HCT116 (cell line): ENCODE results near the gene PSTPIP1. TPM values are rescaled to one million over a fixed set of nuclear protein-coding genes. Genes with fewer than 3 reads are reported as not detected.

Source experiments
- ATAC-seq: fragments of 200-7000 bp; cut with Tn5 transposase; 2 replicates; pipeline ENCODE4 v1.9.1; 2020; ENCODE audit warnings: mild to moderate bottlenecking, moderate library complexity
- BruUV-seq: library from RNA; stranded (reverse); fragments of 400-500 nt; replicated peaks from 2 replicates; lab custom pipeline; 2021; lab: Mats Ljungman, UMichigan
- CTCF ChIA-PET: fragments of 300-600 bp; sonication (Branson Sonifier 250); formaldehyde crosslinking; loops from one replicate; lab custom pipeline; 2021; ENCODE audit warnings: antibody characterized with exemption; lab: Charles Lee
- POLR2A ChIA-PET: fragments of 300-600, 350-600 bp; sonication (Branson Sonifier 250); formaldehyde crosslinking; loops from one replicate; lab custom pipeline; 2021; ENCODE audit warnings: antibody characterized with exemption; lab: Charles Lee
- RAD21 ChIA-PET, 2 experiments: fragments of 300-600 bp; sonication (Branson Sonifier 250); formaldehyde crosslinking; loops; one replicate each; lab custom pipeline; 2023; ENCODE audit warnings: low total read pairs in 2 of 2; ENCODE audit not compliant: uncharacterized antibody in 2 of 2, unreplicated experiment in 2 of 2, low non-redundant PET in 1 of 2; lab: Charles Lee
- DNase-seq: peaks from one replicate; pipeline ENCODE4 v3.0.0-alpha.2; 2010; ENCODE audit warnings: low read depth, low spot score
- H2AFZ ChIP-seq: fragments of 200-600 bp; shearing (Covaris generic), sonication (generic); 2 replicates; pipeline ENCODE4 v1.6.1; 2017; ENCODE audit warnings: low read depth, mixed run types, mixed read lengths, antibody characterized with exemption, low read length; ENCODE audit not compliant: poor library complexity, severe bottlenecking
- H3K27ac ChIP-seq: 2 replicates; pipeline ENCODE4 v1.5.1; 2012; ENCODE audit warnings: low read depth, low read length
- H3K27me3 ChIP-seq: fragments of 200-600 bp; sonication (generic); 2 replicates; pipeline ENCODE4 v1.6.1; 2016; ENCODE audit warnings: mixed run types, low read length, mixed read lengths; ENCODE audit not compliant: insufficient read depth
- H3K36me3 ChIP-seq, 2 experiments: fragments of 200-500 bp in 1 of 2; fragments of 200-600 bp in 1 of 2; sonication (Bioruptor generic) in 1 of 2; sonication (generic) in 1 of 2; 2 replicates each; pipeline versions ENCODE4 v1.5.1 to v1.6.1; 2014 to 2016; ENCODE audit warnings: low read length in 2 of 2, inconsistent platforms in 1 of 2, mixed read lengths in 1 of 2, mixed run types in 1 of 2; ENCODE audit not compliant: insufficient read depth in 2 of 2, control insufficient read depth in 1 of 2
- H3K4me1 ChIP-seq, 2 experiments: fragments of 200-600 bp in 1 of 2; sonication (generic) in 1 of 2; 2 replicates each; pipeline versions ENCODE4 v1.5.1 to v1.6.1; 2012 to 2017; ENCODE audit warnings: low read length in 2 of 2, inconsistent platforms in 1 of 2, mild to moderate bottlenecking in 1 of 2, mixed read lengths in 1 of 2, mixed run types in 1 of 2, moderate library complexity in 1 of 2; ENCODE audit not compliant: insufficient read depth in 2 of 2, control insufficient read depth in 1 of 2
- H3K4me2 ChIP-seq: fragments of 200-600 bp; sonication (generic); 2 replicates; pipeline ENCODE4 v1.6.1; 2017; ENCODE audit warnings: mixed run types, low read length, mixed read lengths
- H3K4me3 ChIP-seq, 2 experiments: fragments of 200-600 bp in 1 of 2; sonication (generic) in 1 of 2; replicated peaks in 1 of 2; 2 replicates each; pipeline ENCODE4 v1.5.1; 2011 to 2016; ENCODE audit warnings: low read length in 2 of 2, control low read depth in 1 of 2, low read depth in 1 of 2, mild to moderate bottlenecking in 1 of 2, mixed read lengths in 1 of 2, mixed run types in 1 of 2
- H3K79me2 ChIP-seq: fragments of 200-600 bp; sonication (generic); 2 replicates; pipeline ENCODE4 v1.6.1; 2017; ENCODE audit warnings: mild to moderate bottlenecking, mixed run types, low read length, moderate library complexity, mixed read lengths; ENCODE audit not compliant: insufficient read depth
- H3K9ac ChIP-seq: fragments of 200-600 bp; sonication (generic); 2 replicates; pipeline ENCODE4 v1.6.1; 2016; ENCODE audit warnings: low read length, mixed read lengths
- H3K9me2 ChIP-seq: fragments of 200-600 bp; sonication (generic), shearing (Covaris generic); 2 replicates; pipeline ENCODE4 v1.6.1; 2017; ENCODE audit warnings: mixed run types, mild to moderate bottlenecking, moderate library complexity; ENCODE audit not compliant: insufficient read depth
- H3K9me3 ChIP-seq, 2 experiments: fragments of 200-500 bp in 1 of 2; fragments of 200-600 bp in 1 of 2; sonication (Bioruptor generic) in 1 of 2; sonication (generic) in 1 of 2; 2 replicates each; pipeline ENCODE4 v1.6.1; 2014 to 2017; ENCODE audit warnings: low read length in 2 of 2, mixed read lengths in 2 of 2, inconsistent platforms in 1 of 2, low read depth in 1 of 2, mild to moderate bottlenecking in 1 of 2, mixed run types in 1 of 2, moderate library complexity in 1 of 2; ENCODE audit not compliant: control insufficient read depth in 1 of 2, insufficient read depth in 1 of 2
- H4K20me1 ChIP-seq: fragments of 200-600 bp; sonication (generic), shearing (Covaris generic); 2 replicates; pipeline ENCODE4 v1.6.1; 2017; ENCODE audit warnings: mixed run types, mild to moderate bottlenecking, moderate library complexity; ENCODE audit not compliant: insufficient read depth
- FOSL1 ChIP-seq: IDR thresholded peaks from 2 replicates; pipeline ENCODE4 v1.6.1; 2012; ENCODE audit warnings: low read depth
- JUND ChIP-seq: IDR thresholded peaks from 2 replicates; pipeline ENCODE4 v1.6.1; 2012
- POLR2AphosphoS5 ChIP-seq: IDR thresholded peaks from 2 replicates; pipeline ENCODE4 v1.6.1; 2011; ENCODE audit warnings: mild to moderate bottlenecking, low read depth, low read length, moderate library complexity
- SP1 ChIP-seq: IDR thresholded peaks from 2 replicates; pipeline ENCODE4 v1.6.1; 2012; ENCODE audit warnings: low read depth
- ZBTB33 ChIP-seq: IDR thresholded peaks from 2 replicates; pipeline ENCODE4 v1.6.1; 2011; ENCODE audit warnings: mild to moderate bottlenecking, low read length, moderate library complexity; ENCODE audit not compliant: insufficient replicate concordance; ENCODE audit errors: extremely low read depth
- intact Hi-C: fragments of 100-400 bp; cut with micrococcal nuclease; formaldehyde crosslinking; loops from 2 replicates; pipeline ENCODE4 v1.10.0; 2022
- total RNA-seq: library from RNA; stranded (reverse); gene quantifications from one replicate; pipeline ENCODE4 v1.2.1, GENCODE V29; 2021; ENCODE audit not compliant: unreplicated experiment
- TF ChIP-seq, protein P1 (sequence below), 3 experiments: fragments of 200-600 bp in 1 of 3; sonication (generic) in 1 of 3; IDR thresholded peaks in 2 of 3; conservative IDR thresholded peaks in 1 of 3; 2 replicates each; pipeline ENCODE4 v1.5.1; 2012 to 2017; ENCODE audit warnings: low read depth in 2 of 3, low read length in 2 of 3, antibody characterized with exemption in 1 of 3, borderline replicate concordance in 1 of 3, control low read depth in 1 of 3, mild to moderate bottlenecking in 1 of 3, mixed read lengths in 1 of 3, mixed run types in 1 of 3, moderate library complexity in 1 of 3; ENCODE audit not compliant: insufficient read depth in 1 of 3

Gene PSTPIP1
- total RNA-seq, 1 experiment from 2014 or later = 0.79 TPM

GRCh38 chr15:77013776-77014131 is 18.8 kb downstream of the PSTPIP1 start:
- Histone ChIP-seq H3K4me2 (peak overlapping the region; percentile 44), H3K36me3 (no peaks in the 10 kb centered on the region), H3K27ac (no peak overlapping the region), H3K79me2 (no peaks in the 10 kb centered on the region), H3K27me3 (no peaks in the 10 kb centered on the region), H3K4me3 (no peak overlapping the region), H4K20me1 (no peaks in the 10 kb centered on the region), H3K9me2 (no peaks in the 10 kb centered on the region), H3K9me3 (no peaks in the 10 kb centered on the region), H3K4me1 (peaks cover 8 to 15% of the 10 kb centered on the region in 2 experiments), H2AFZ (peak overlapping the region; percentile 54), H3K9ac (no peak overlapping the region)
- intact Hi-C loops = no loop called here
- RAD21 ChIA-PET = interaction anchor here in 1 of 2 experiments (0.5 kb wide), 1 partner anchor 413 kb away, joined by 6 read pairs; no protein-coding TSS in a partner anchor
- ATAC-seq (peak; percentile 74), DNase-seq (peak; percentile 24)
- TF ChIP-seq, protein P1, sequence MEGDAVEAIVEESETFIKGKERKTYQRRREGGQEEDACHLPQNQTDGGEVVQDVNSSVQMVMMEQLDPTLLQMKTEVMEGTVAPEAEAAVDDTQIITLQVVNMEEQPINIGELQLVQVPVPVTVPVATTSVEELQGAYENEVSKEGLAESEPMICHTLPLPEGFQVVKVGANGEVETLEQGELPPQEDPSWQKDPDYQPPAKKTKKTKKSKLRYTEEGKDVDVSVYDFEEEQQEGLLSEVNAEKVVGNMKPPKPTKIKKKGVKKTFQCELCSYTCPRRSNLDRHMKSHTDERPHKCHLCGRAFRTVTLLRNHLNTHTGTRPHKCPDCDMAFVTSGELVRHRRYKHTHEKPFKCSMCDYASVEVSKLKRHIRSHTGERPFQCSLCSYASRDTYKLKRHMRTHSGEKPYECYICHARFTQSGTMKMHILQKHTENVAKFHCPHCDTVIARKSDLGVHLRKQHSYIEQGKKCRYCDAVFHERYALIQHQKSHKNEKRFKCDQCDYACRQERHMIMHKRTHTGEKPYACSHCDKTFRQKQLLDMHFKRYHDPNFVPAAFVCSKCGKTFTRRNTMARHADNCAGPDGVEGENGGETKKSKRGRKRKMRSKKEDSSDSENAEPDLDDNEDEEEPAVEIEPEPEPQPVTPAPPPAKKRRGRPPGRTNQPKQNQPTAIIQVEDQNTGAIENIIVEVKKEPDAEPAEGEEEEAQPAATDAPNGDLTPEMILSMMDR (IDR thresholded peaks at IDR 0.05 in 2 of 3, conservative IDR thresholded peaks at IDR 0.05 in 1 of 3; ENCODE audit: borderline replicate concordance in 1 of 3, insufficient read depth in 1 of 3, low read depth in 2 of 3, low read length in 2 of 3) = 0 out of 6 replicates have a peak, but pooled peaks of 1 of the 3 experiments have one; percentile 8
- TF ChIP-seq FOSL1 (peak; percentile 89), JUND (peak; percentile 90), POLR2AphosphoS5 (peak; percentile 35; the same call in 1 of the 2 replicates), SP1 (peak; percentile 70), ZBTB33 (no peak)
- POLR2A ChIA-PET = no interaction called here
- BruUV-seq = no TSS peak
- CTCF ChIA-PET = interaction anchor here (1.7 kb wide), 1 partner anchor 11 kb away, joined by 8 read pairs; no protein-coding TSS in a partner anchor
